Esophagus (tissue), 2 donors: ENCODE measurements around the gene OR51A7. TPM values are rescaled to one million over a fixed set of nuclear protein-coding genes. Genes with fewer than 3 reads are reported as not detected.
"Not testable (repeated sequence)": the region's sequence is repeated elsewhere in the genome, so short reads cannot be mapped to it uniquely, and the experiment has no call there.

ENCODE experiments used
- H3K27ac ChIP-seq, 2 donors: one replicate each; pipeline ENCODE4 v1.5.1; 2013; ENCODE audit warnings: low read depth in 2 of 2, mild to moderate bottlenecking in 2 of 2, inconsistent platforms in 1 of 2, low read length in 1 of 2, moderate library complexity in 1 of 2
- H3K27me3 ChIP-seq, 2 donors: one replicate each; pipeline ENCODE4 v1.6.1; 2013; ENCODE audit warnings: low read length in 2 of 2, control low read depth in 1 of 2, mild to moderate bottlenecking in 1 of 2; ENCODE audit not compliant: insufficient read depth in 2 of 2, control insufficient read depth in 1 of 2
- H3K36me3 ChIP-seq, 2 donors: one replicate each; pipeline ENCODE4 v1.6.1; 2013; ENCODE audit warnings: low read length in 1 of 2; ENCODE audit not compliant: control insufficient read depth in 2 of 2, insufficient read depth in 2 of 2
- H3K4me1 ChIP-seq, 2 donors: one replicate each; pipeline ENCODE4 v1.6.1; 2013; ENCODE audit warnings: low read length in 1 of 2; ENCODE audit not compliant: control insufficient read depth in 2 of 2, insufficient read depth in 2 of 2
- H3K4me3 ChIP-seq, 2 donors: one replicate each; pipeline ENCODE4 v1.5.1; 2013; ENCODE audit warnings: low read length in 2 of 2, mild to moderate bottlenecking in 2 of 2, low read depth in 1 of 2, moderate library complexity in 1 of 2
- H3K9me3 ChIP-seq, 2 donors: one replicate each; pipeline ENCODE4 v1.6.1; 2013; ENCODE audit warnings: mild to moderate bottlenecking in 2 of 2, low read depth in 1 of 2, low read length in 1 of 2, moderate library complexity in 1 of 2; ENCODE audit not compliant: control insufficient read depth in 2 of 2, insufficient read depth in 1 of 2
- WGBS, 2 donors: extraction: QIAGEN DNeasy Blood & Tissue Kit; methylation state at CpG; one replicate each; pipeline ENCODE4 v1.1.7; 2013; 5-methylcytosine and 5-hydroxymethylcytosine counted together
- polyA plus RNA-seq, 2 donors: library from polyadenylated mRNA; stranded (reverse); fragments of 200-250 nt; gene quantifications; one replicate each; pipeline ENCODE4 v1.2.3, GENCODE V29; 2013
- donor health status: healthy with polysubstance abuse.
- donor health status: Bipolar disorder and iron deficiency.

OR51A7 gene
- polyA plus RNA-seq, 2 donors, result not detected

- no peaks in the 10 kb centered on the region for H3K27me3 ChIP-seq
- 69 to 76% methylated on average over 3 of the region's 3 CpGs for WGBS, 2 donors
These were observed 33.2 kb downstream of the OR51A7 start for GRCh38 chr11:4936745-4937144.

GRCh38 chr11:4947505-4947904, 43.9 kb downstream of the OR51A7 start, which contains the start of gene OR51A4:
OR51A4 (minus strand) TSS chr11:4947605; CDS start chr11:4947100, 505 bp downstream.
- H3K36me3 ChIP-seq, result no peaks in the 10 kb centered on the region
- no peak within 1 kb of the TSS for H3K27ac ChIP-seq

More at GRCh38 chr11:4936745-4937144, 33.2 kb downstream of the OR51A7 start:
- no peak overlapping the region for H3K4me3 ChIP-seq
- H3K27ac ChIP-seq, result no peak overlapping the region
- no peaks in the 10 kb centered on the region for H3K9me3 ChIP-seq
- H3K4me1 ChIP-seq, result no peaks in the 10 kb centered on the region
- H3K36me3 ChIP-seq, result no peaks in the 10 kb centered on the region

GRCh38 chr11:4955613-4956012, 52.0 kb downstream of the OR51A7 start, which contains the start of gene OR51A2:
OR51A2 (minus strand) TSS chr11:4955713; CDS start chr11:4955713, 0 bp downstream.
- H3K9me3 ChIP-seq, H3K27me3 ChIP-seq, H3K27ac ChIP-seq, H3K4me3 ChIP-seq, H3K4me1 ChIP-seq, H3K36me3 ChIP-seq: not testable (repeated sequence)
- WGBS, 2 donors, result 59 to 71% methylated on average over 2 of the region's 2 CpGs

More at GRCh38 chr11:4947505-4947904, 43.9 kb downstream of the OR51A7 start, which contains the start of gene OR51A4:
- no peaks in the 10 kb centered on the region for H3K4me1 ChIP-seq
- no peaks in the 10 kb centered on the region for H3K9me3 ChIP-seq
- H3K4me3 ChIP-seq, result no peak within 1 kb of the TSS
- no peaks in the 10 kb centered on the region for H3K27me3 ChIP-seq

- Histone ChIP-seq H3K27ac (no peak overlapping the region), H3K4me1 (no peaks in the 10 kb centered on the region), H3K9me3 (no peaks in the 10 kb centered on the region), H3K27me3 (no peaks in the 10 kb centered on the region), H3K4me3 (no peak overlapping the region), H3K36me3 (no peaks in the 10 kb centered on the region)
- WGBS, 2 donors, result 73 to 85% methylated on average over 4 of the region's 4 CpGs
These were observed 53.8 kb downstream of the OR51A7 start for GRCh38 chr11:4957396-4957795.

Other genes with a start within 250 kb of the OR51A7 start
- gene OR51E2, start 205.9 kb upstream of the OR51A7 start, polyA plus RNA-seq, result under 1 TPM in 1 of 2 donors, not detected in 1; 0.02 TPM
- gene MMP26, start 199.0 kb upstream of the OR51A7 start, polyA plus RNA-seq, result not detected
- not detected for gene OR51F1, start 133.8 kb upstream of the OR51A7 start, polyA plus RNA-seq
- not detected for gene OR52R1, start 99.4 kb upstream of the OR51A7 start, polyA plus RNA-seq
- not detected for gene OR51F2, start 82.5 kb upstream of the OR51A7 start, polyA plus RNA-seq
- not detected for gene OR51S1, start 54.6 kb upstream of the OR51A7 start, polyA plus RNA-seq
- not detected for gene OR51T1, start 21.9 kb upstream of the OR51A7 start, polyA plus RNA-seq
- gene OR51G2, start 15.6 kb downstream of the OR51A7 start, polyA plus RNA-seq, result not detected
- not detected for gene OR51G1, start 20.6 kb downstream of the OR51A7 start, polyA plus RNA-seq
- not detected for gene OR51A4, start 43.8 kb downstream of the OR51A7 start, polyA plus RNA-seq
- not detected for gene OR51A2, start 51.9 kb downstream of the OR51A7 start, polyA plus RNA-seq
- gene OR51L1, start 91.1 kb downstream of the OR51A7 start, polyA plus RNA-seq, result not detected
- gene OR52J3, start 142.7 kb downstream of the OR51A7 start, polyA plus RNA-seq, result not detected
- gene OR52E2, start 155.8 kb downstream of the OR51A7 start, polyA plus RNA-seq, result not detected
- gene OR52E1, start 165.8 kb downstream of the OR51A7 start, polyA plus RNA-seq, result not detected
- gene OR52A5, start 234.6 kb downstream of the OR51A7 start, polyA plus RNA-seq, result not detected